Measurements from ENCODE around the gene C1orf210.

Gene C1orf210

DNA sequence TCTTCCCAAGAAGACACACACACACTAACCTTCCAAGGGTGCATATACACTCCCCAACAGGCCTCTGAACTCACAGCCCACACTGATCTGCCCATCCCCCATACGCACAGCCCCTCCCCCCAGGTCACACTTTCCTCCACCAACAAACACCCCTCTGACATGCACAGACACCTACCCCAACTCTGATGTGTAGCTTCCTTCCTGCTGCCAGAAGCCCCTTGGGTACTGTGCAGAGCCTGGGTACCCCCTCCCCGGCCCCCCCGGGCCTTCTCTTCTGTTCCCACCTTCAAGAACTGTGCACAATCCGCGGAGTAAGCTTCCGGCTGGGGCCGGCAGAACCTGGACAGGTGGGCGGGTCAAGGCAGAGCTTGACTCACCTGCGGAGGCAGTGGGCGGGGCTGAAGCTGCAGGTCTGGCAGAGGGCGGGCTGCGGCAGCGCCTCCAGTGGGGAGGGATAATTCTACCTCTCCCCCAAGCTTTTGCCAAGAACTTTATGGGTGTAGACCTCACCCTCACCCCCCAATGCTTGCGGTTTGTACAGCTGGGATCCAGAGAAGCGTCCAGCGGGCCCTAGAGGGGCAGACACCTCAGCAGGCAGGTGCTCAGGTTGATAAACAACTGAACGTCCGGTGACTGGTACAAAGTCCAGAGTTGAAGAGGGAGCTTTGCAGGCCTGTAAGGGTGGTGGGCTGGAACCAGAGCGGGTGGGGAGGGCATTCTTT is at the start of gene C1orf210:
C1orf210 (minus strand) TSS at position 313 of the 722 bp plus-strand sequence. CDS start 2,311 bp downstream, outside the sequence.
- Mint-ChIP-seq H3K4me1 (no peaks in the 10 kb centered on the region), H3K27me3 (peaks cover 22% of the 10 kb centered on the region), H3K4me3 (no peak within 1 kb of the TSS), H3K36me3 (no peaks in the 10 kb centered on the region), H3K9me3 (no peaks in the 10 kb centered on the region), H3K27ac (no peak within 1 kb of the TSS)
- ATAC-seq: no peak

DNA sequence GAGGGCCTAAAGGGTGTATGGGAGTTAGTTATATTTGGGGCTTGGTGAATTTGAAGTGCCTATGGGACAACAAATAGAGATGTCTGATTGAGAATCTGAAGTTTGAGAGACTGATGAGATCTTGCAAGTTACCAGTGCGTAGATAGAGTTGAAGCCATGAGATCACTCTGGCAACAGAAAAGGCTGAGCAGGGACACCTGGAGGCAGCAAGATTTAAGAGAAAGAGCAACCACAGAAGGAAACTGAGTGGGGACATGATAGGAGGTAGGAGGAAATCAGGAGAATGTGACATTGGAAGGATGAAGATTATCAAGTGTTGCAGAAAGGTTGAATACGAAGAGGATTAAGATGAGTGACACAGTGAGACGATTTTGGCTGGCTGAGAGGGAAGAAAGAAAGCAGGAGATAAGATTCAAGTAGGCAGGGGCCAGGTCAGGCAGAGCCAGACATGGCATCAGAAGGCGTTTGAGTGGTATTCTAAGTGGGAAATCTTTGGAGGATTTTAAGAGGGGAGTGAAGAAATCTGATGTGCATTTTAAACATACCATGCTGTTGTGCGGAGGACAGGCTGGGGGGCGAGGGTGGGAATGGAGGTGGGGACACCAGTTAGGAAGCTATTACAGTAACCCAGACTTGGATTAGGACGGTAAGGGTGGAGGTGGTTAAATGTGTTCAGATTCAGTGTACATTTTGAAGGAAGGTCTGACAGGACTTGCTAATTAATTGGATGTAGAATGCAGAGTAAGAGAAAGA is 49.2 kb upstream of the C1orf210 start:
- Mint-ChIP-seq H3K4me1 (peaks cover 8% of the 10 kb centered on the region), H3K4me3 (no peak overlapping the region), H3K9me3 (no peaks in the 10 kb centered on the region), H3K27ac (no peak overlapping the region), H3K27me3 (no peaks in the 10 kb centered on the region), H3K36me3 (no peaks in the 10 kb centered on the region)
- no peak for ATAC-seq

DNA sequence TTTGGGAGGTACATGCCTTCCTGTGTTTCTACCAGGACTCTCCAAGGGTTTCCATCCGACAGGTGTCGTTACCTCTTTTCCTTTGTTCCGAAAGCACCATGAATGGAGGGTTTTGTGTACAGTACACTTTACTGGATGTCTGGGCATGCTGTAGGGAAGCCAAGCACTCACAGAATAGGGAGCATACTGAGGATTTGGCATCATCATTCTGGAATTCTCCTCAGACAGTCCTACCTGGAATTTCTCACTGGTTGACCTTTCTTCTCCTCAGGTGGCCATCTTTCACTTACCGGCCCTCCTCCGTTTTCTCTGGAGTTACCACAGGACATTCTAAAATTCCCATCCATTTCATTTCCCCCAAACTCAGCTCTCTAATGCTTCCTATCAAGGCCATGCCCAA is 46.3 kb upstream of the C1orf210 start:
- Mint-ChIP-seq H3K27ac (no peak overlapping the region), H3K9me3 (no peaks in the 10 kb centered on the region), H3K27me3 (no peaks in the 10 kb centered on the region), H3K4me3 (no peak overlapping the region), H3K36me3 (no peaks in the 10 kb centered on the region), H3K4me1 (peaks cover 8% of the 10 kb centered on the region)
- ATAC-seq: no peak

DNA sequence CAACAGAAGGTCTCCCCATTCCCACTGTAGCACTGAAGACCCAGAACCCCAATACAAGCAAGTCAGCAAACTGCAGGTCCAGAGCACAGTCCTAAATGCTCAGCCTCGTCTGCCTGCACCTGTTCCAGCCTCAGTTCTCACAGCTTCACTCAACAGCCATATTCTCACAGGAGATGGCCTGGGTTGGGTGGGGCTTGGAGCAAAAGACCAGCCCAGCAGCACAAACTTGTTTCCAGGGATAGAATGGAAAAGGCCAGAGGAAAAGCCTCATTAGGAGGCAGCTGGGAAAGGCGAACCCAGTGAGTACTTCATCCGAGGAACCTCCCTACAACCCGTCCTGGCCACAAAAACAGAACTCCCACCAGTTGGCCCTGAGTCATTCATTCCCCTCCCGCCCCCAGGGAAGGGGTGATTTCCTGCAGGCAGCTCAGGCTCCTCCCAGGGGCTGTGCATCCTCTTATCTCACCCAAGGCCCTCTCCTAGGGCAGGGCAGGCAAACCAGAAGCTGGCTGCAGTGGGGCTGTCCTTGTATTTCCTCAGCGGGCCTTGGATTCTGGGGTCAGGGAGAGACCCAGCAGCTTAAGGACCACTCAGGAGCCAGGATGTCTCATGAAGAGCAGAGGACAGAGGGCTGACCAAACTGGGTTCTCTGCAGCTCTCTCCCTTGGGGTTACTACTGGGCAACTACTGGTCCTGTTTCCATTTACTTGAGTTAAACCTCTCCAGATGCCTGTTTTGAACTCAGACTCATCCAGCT is 44.8 kb upstream of the C1orf210 start:
- H3K9me3 Mint-ChIP-seq: peaks cover 2% of the 10 kb centered on the region
- peak; percentile 73 for ATAC-seq
- no peaks in the 10 kb centered on the region for H3K27me3 Mint-ChIP-seq
- peaks cover under 1% of the 10 kb centered on the region for H3K36me3 Mint-ChIP-seq
- peaks cover 8% of the 10 kb centered on the region for H3K4me1 Mint-ChIP-seq
- no peak overlapping the region for H3K27ac Mint-ChIP-seq
- no peak overlapping the region for H3K4me3 Mint-ChIP-seq

DNA sequence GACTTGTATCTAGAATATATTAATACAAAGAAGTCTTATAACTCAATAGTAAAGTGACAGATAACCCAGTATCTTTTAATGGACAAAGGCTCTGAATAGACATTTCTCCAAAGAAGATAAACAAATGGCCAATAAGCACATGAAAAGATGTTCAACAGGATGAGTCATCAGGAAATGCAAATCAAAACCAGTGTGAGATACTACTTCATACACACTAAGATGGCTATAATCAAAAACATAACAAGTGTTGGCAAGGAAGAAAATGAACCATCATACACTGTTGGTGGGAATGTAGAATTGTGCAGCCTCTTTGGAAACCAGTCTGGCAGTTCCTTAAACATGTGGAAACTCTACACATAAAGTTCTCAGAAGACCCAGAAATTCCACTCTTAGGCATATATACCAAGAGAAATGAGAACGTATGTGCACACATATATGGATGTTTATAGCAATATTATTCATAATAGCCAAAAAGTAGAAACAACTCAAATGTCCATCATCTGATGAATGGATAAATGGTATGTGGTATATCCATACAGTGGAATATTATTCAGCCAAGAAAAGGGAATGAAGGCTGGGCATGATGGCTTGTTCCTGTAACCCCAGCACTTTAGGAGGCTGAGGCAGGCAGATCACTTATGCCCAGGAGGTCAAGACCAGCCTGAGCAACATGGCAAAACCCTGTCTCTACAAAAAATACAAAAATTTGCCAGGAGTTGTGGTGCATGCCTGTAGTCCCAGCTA is 42.3 kb upstream of the C1orf210 start:
- no peaks in the 10 kb centered on the region for H3K27me3 Mint-ChIP-seq
- no peak overlapping the region for H3K4me3 Mint-ChIP-seq
- H3K9me3 Mint-ChIP-seq: peaks cover 10% of the 10 kb centered on the region
- peaks cover 8% of the 10 kb centered on the region for H3K4me1 Mint-ChIP-seq
- H3K36me3 Mint-ChIP-seq: peaks cover 8% of the 10 kb centered on the region
- H3K27ac Mint-ChIP-seq: no peak overlapping the region
- no peak for ATAC-seq

DNA sequence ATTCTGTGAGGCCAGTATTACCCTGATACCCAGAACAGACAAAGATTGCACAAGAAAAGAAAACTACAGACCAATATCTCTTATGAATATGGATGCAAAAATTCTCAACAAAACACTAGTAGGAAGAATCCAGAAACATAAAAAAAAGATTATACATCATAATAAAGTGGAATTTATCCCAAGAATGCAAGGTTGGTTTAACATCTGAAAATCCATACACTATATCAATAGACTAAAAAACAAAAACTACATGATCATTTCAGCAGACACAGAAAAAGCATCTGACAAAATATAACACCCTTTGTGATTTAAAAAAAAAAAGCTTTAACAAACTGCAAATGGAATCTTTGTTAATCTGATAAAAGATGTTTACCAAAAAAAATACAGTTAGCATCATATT is 40.0 kb upstream of the C1orf210 start:
- peaks cover 8% of the 10 kb centered on the region for H3K36me3 Mint-ChIP-seq
- H3K4me1 Mint-ChIP-seq: peaks cover 6% of the 10 kb centered on the region
- no peaks in the 10 kb centered on the region for H3K27me3 Mint-ChIP-seq
- H3K27ac Mint-ChIP-seq: no peak overlapping the region
- no peak for ATAC-seq
- no peak overlapping the region for H3K4me3 Mint-ChIP-seq
- peaks cover 10% of the 10 kb centered on the region for H3K9me3 Mint-ChIP-seq

DNA sequence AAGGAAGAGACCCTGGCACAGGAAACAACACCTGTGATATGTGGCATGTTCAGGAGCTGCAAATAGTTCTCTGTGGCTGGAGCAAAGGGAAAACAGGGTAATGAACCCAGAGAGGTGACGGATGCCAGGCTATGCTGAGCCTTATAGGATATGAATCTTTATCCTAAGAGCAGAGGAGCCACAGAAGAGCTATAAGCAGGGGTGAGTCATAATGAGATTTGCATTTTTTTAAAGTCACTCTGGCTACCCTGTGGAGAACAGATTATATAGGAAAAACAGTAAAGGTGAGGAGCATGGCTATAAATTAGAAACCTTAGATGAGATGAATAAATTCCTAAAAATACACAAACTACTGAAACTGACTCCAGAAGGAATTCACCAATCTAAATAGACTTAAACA is 39.4 kb upstream of the C1orf210 start:
- Mint-ChIP-seq H3K27ac (no peak overlapping the region), H3K4me1 (peaks cover under 1% of the 10 kb centered on the region), H3K27me3 (no peaks in the 10 kb centered on the region), H3K9me3 (peaks cover 10% of the 10 kb centered on the region), H3K36me3 (peaks cover 8% of the 10 kb centered on the region), H3K4me3 (no peak overlapping the region)
- ATAC-seq: no peak

DNA sequence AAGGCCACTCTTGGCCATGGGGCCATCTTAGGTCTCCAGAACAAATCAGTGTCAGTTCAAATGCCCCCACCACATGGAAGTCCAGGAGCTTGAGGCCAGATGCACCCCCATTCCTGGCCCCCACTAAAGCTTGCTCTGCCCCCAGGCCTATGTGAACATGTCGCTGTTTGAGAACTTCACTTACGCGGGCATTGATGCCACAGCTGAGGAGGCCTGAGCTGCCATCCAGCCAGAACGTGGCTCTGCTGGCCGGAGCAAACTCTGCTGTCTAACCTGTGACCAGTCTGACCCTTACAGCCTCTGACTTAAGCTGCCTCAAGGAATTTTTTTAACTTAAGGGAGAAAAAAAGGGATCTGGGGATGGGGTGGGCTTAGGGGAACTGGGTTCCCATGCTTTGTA is 37.1 kb upstream of the C1orf210 start:
- Mint-ChIP-seq H3K9me3 (peaks cover 10% of the 10 kb centered on the region), H3K4me3 (no peak overlapping the region), H3K27ac (no peak overlapping the region), H3K36me3 (peaks cover 8% of the 10 kb centered on the region), H3K27me3 (no peaks in the 10 kb centered on the region), H3K4me1 (peaks cover 5% of the 10 kb centered on the region)
- ATAC-seq: no peak

DNA sequence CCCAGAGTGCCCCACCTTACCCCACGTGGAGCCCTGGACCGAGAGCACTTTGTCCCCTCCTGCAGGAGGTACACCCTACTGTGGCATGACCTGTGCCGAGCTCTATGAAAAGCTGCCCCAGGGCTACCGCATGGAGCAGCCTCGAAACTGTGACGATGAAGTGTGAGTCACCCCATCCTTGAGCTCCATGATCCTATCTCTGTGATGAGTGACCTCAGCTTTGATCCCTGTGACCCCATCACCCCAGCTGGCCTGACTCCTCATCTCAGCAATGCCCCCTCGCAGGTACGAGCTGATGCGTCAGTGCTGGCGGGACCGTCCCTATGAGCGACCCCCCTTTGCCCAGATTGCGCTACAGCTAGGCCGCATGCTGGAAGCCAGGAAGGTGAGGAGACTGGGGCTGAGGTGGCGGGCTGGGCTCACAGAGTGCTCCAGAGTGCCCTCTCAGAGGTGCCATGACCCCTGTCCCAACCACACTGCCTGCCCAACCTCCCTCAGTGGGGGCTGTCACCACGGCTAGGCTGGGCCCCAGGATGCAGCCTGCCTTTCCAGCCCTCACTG is 36.0 kb upstream of the C1orf210 start:
- Mint-ChIP-seq H3K27me3 (no peaks in the 10 kb centered on the region), H3K9me3 (peaks cover 10% of the 10 kb centered on the region), H3K27ac (no peak overlapping the region), H3K36me3 (peaks cover 8% of the 10 kb centered on the region), H3K4me3 (no peak overlapping the region), H3K4me1 (peaks cover 5% of the 10 kb centered on the region)
- no peak for ATAC-seq

DNA sequence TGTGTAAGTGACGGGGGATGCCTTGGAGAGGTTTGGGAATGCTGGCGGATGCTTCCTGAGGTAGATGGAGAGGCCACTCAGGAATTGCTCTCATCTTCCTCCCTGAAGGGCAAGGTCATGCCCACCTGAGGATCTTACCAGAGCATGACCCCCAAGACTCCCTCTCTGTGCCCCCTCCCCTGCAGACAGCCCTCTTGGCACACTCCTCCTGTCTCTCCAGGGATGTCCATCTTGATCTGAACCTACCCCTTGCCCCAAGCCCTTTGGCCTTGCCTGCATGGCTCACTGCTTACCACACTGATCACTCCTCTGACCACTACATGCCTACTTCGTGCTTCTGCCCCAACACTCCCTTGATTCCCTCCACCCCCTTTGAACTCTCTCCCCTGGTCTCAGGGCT is 34.4 kb upstream of the C1orf210 start:
- Mint-ChIP-seq H3K27me3 (no peaks in the 10 kb centered on the region), H3K4me3 (no peak overlapping the region), H3K36me3 (peaks cover 3% of the 10 kb centered on the region), H3K27ac (no peak overlapping the region), H3K9me3 (peaks cover 6% of the 10 kb centered on the region), H3K4me1 (peaks cover 5% of the 10 kb centered on the region)
- peak; percentile 38 for ATAC-seq

DNA sequence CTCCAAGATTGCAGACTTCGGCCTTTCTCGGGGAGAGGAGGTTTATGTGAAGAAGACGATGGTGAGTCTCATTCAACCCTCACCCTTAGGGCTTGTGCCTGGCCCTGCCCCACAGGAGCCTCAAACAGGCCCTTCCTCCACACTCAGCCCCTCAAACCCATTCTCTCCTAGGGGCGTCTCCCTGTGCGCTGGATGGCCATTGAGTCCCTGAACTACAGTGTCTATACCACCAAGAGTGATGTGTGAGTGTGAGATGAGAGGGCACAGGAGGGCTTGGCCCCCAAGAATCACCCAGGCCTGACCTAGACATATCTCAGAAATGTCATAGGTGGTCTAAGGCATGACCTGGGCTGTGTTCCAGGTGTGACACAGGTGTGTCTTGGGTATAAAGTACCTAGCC is 33.9 kb upstream of the C1orf210 start:
- H3K4me1 Mint-ChIP-seq: peaks cover 5% of the 10 kb centered on the region
- H3K4me3 Mint-ChIP-seq: no peak overlapping the region
- peak; percentile 6 for ATAC-seq
- H3K9me3 Mint-ChIP-seq: peaks cover 2% of the 10 kb centered on the region
- no peaks in the 10 kb centered on the region for H3K27me3 Mint-ChIP-seq
- no peaks in the 10 kb centered on the region for H3K36me3 Mint-ChIP-seq
- H3K27ac Mint-ChIP-seq: no peak overlapping the region

DNA sequence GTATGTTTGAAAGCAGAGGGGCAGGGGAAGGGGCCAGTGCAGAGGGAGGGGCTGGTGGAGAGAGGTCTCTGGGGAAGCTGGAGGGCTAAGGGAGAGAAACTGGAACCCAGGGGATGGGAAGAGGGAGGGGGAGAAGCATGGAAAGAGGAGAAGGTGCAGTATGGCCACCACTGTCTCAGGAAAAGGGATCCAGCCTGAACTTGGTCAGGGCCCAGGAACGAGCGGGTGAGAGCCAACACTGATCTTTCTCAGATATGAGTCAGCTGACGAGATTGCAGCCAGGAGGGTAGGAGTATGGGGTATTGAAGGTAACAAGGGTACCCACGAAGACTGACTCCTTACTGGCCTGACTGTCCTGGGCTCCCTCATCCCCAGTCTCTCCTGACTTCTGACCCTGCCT is 33.5 kb upstream of the C1orf210 start:
- no peaks in the 10 kb centered on the region for H3K27me3 Mint-ChIP-seq
- no peaks in the 10 kb centered on the region for H3K9me3 Mint-ChIP-seq
- ATAC-seq: peak; percentile 13
- peaks cover 5% of the 10 kb centered on the region for H3K4me1 Mint-ChIP-seq
- H3K27ac Mint-ChIP-seq: no peak overlapping the region
- no peaks in the 10 kb centered on the region for H3K36me3 Mint-ChIP-seq
- no peak overlapping the region for H3K4me3 Mint-ChIP-seq

DNA sequence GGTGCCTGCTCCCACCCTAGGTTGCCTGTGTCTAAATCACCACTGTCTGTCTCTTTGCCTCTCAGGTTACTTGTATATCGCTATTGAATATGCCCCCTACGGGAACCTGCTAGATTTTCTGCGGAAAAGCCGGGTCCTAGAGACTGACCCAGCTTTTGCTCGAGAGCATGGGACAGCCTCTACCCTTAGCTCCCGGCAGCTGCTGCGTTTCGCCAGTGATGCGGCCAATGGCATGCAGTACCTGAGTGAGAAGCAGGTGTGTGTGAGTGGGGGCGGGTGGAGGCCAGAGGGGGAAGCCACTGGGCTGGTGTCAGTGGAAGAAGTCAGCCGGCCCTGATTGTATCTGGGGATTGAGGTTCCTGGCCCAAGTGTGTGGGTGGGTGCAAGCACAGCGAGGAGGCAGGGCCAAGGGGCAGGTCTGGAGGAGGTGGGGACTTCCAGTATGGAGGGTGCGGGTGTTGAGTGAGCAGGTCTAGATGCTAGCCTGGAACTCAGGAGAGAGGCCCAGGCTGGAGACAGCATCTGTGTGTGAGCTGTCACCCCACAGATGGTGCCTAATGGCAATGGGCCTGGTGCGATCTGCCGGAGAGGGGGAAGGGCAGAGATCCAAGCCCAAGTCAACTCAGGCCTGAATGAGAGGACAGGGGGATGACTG is 32.6 kb upstream of the C1orf210 start:
- Mint-ChIP-seq H3K9me3 (no peaks in the 10 kb centered on the region), H3K4me1 (peaks cover 5% of the 10 kb centered on the region), H3K27ac (no peak overlapping the region), H3K4me3 (no peak overlapping the region), H3K27me3 (no peaks in the 10 kb centered on the region), H3K36me3 (no peaks in the 10 kb centered on the region)
- no peak for ATAC-seq

DNA sequence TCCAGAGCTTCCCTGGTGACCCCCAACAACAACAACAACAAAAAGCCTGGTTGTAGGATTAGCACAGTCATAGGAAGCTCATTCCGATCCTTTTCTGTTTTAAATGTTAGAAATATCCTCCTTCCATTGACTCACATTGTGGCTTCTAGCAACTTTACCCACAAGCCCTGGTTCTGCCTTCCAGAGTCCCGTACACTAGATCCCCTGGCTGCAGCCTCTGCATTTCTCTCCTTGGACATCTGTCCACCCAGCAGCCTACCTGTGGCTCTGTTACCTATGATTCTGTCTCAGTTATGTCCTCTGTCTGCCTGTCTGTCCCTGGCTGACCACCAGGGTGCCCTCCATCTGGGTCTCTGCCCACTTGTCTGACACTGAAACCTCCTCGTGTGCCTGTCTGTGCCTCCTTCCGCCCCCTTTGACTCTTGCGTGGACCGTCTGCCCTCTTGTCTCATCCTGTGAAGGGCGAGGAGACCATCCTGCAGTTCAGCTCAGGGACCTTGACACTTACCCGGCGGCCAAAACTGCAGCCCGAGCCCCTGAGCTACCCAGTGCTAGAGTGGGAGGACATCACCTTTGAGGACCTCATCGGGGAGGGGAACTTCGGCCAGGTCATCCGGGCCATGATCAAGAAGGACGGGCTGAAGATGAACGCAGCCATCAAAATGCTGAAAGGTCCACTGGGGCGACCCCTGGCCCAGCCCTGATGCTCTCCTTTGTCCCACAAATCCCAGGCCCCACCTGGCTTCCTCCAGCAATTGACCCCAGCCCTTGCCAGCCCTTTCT is 31.5 kb upstream of the C1orf210 start:
- no peaks in the 10 kb centered on the region for H3K9me3 Mint-ChIP-seq
- H3K27me3 Mint-ChIP-seq: peaks cover under 1% of the 10 kb centered on the region
- H3K27ac Mint-ChIP-seq: no peak overlapping the region
- ATAC-seq: no peak
- no peak overlapping the region for H3K4me3 Mint-ChIP-seq
- peaks cover 5% of the 10 kb centered on the region for H3K4me1 Mint-ChIP-seq
- H3K36me3 Mint-ChIP-seq: no peaks in the 10 kb centered on the region
